RWPE1 (cell line): ENCODE data around the gene CFAP52.

Experiments
- CTCF ChIA-PET: fragments of 350-600 bp; sonication (Branson Sonifier 250); formaldehyde crosslinking; extraction: SDS; loops from one replicate; lab custom pipeline; 2021; lab: Yijun Ruan, JAX
- POLR2A ChIA-PET: fragments of 400-600 bp; formaldehyde crosslinking; extraction: SDS; loops from one replicate; lab custom pipeline; 2020; ENCODE audit warnings: antibody characterized with exemption; ENCODE audit not compliant: low non-redundant PET; lab: Yijun Ruan, JAX
- DNase-seq: peaks from one replicate; pipeline ENCODE4 v3.0.0; 2012; ENCODE audit warnings: low spot score
- H3K27ac ChIP-seq: fragments of 450-650 bp; 2 replicates; pipeline ENCODE4 v1.5.1; 2017
- TF ChIP-seq, protein P1 (sequence below): fragments of 450-650 bp; conservative IDR thresholded peaks from 2 replicates; pipeline ENCODE4 v1.5.1; 2017; ENCODE audit warnings: low read depth, mild to moderate bottlenecking

The CFAP52 gene, protein sequence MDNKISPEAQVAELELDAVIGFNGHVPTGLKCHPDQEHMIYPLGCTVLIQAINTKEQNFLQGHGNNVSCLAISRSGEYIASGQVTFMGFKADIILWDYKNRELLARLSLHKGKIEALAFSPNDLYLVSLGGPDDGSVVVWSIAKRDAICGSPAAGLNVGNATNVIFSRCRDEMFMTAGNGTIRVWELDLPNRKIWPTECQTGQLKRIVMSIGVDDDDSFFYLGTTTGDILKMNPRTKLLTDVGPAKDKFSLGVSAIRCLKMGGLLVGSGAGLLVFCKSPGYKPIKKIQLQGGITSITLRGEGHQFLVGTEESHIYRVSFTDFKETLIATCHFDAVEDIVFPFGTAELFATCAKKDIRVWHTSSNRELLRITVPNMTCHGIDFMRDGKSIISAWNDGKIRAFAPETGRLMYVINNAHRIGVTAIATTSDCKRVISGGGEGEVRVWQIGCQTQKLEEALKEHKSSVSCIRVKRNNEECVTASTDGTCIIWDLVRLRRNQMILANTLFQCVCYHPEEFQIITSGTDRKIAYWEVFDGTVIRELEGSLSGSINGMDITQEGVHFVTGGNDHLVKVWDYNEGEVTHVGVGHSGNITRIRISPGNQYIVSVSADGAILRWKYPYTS

DNA sequence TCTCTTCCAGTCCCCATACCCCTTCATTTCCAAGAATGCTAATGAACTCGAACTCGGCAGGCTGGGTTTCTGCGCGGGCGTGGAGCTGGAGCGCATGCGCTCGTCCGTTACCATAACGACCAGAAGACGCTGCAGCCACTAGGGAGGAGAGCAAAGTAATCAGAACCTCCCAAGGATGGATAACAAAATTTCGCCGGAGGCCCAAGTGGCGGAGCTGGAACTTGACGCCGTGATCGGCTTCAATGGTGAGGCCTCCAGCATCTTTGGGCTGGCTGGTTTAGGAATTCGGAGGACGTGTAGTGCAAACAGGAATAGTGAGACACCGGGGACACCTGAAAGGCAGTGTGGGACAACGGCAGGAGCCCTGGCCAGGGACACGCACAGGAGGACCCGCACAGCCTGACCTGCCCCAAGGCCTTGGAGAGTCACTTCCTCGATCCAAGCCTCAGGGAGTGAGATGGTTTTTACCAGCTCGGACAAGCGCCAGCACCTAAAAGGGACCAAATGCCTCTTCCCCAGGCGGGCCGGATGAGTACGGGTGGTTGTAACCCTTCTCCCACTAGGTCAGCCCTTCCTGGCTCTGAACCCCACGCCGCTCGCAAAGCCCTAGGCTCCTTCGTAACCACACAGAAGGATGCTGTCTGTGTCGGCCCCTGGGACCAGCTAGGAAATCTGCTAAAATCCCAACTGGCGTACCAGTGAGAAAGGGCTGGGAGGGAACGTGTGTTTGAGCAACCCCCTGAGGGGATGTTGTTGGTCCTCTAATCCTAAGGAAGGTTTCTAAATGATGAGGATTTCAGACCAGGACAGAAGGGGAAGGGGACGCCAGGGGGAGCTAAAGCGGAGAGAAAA is at the start of gene CFAP52:
Gene CFAP52 (plus strand): TSS at position 122 of the 852 bp plus-strand sequence. CDS start 54 bp downstream, at position 176.
- peak within 1 kb of the TSS; percentile 80 for H3K27ac ChIP-seq
- POLR2A ChIA-PET, result no interaction called here
- TF ChIP-seq, protein P1, sequence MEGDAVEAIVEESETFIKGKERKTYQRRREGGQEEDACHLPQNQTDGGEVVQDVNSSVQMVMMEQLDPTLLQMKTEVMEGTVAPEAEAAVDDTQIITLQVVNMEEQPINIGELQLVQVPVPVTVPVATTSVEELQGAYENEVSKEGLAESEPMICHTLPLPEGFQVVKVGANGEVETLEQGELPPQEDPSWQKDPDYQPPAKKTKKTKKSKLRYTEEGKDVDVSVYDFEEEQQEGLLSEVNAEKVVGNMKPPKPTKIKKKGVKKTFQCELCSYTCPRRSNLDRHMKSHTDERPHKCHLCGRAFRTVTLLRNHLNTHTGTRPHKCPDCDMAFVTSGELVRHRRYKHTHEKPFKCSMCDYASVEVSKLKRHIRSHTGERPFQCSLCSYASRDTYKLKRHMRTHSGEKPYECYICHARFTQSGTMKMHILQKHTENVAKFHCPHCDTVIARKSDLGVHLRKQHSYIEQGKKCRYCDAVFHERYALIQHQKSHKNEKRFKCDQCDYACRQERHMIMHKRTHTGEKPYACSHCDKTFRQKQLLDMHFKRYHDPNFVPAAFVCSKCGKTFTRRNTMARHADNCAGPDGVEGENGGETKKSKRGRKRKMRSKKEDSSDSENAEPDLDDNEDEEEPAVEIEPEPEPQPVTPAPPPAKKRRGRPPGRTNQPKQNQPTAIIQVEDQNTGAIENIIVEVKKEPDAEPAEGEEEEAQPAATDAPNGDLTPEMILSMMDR, result peak; percentile 72
- CTCF ChIA-PET, result interaction anchor here (0.5 to 1.6 kb wide), 11 partner anchors 26 to 375 kb away, joined by 3 to 6 read pairs (median 3); no protein-coding TSS in a partner anchor
- DNase-seq, result peak; percentile 75

DNA sequence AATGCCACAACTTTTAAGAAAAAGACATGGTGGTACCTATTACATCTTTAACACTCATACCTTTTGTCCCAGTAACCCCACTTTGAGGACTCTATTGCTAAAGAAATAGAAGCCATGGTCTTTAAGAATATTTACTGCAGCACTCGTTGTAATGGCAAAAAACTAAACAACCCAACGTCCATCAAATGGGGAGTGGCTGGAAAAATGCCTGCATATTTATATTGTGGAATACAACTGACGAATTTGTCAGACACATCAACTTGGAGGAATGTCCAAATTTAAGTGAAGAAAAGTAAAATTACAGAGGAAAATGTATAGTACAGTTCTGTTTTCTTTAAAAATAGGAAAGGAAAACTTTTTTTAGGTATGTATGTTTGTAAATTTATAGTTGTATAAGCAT is 48.7 kb upstream of the CFAP52 start:
- ChIA-PET CTCF (interaction anchor here (0.7 kb wide), 1 partner anchor 12 kb away, joined by 3 read pairs; no protein-coding TSS in a partner anchor), POLR2A (no interaction called here)
- no peak for DNase-seq
- H3K27ac ChIP-seq, result no peak overlapping the region
- TF ChIP-seq, protein P1, result no peak

DNA sequence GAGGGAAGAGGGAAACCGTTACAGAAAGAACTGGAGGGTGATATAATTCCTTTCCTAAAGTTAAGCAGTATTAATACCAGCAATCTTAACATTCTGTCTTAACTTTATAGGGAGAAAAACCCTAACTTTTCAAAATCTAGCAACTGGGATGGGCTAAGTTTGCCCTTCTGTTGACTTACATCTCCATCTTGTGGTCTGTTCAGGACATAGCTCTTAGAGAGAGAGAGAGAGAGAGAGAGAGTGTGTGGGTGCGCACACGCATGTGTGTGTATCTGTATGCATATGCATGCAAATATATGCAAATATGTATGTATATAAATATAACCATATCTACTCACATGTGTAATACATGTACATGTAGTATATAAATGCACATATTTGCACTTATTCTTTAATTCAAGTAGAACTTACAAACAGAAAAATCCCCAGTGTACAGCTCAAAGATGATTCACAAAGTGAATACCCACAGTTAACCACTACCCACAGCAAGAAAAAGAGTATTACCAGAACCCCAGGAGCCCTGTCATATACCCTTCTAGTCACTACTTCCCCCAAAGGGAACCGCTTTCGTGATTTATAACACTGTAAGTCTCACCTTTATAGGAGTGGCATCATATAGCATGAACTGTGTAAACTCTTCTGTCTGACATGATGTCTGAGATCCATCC is 47.3 kb upstream of the CFAP52 start:
- TF ChIP-seq, protein P1, result 0 out of 2 replicates have a peak, but pooled peaks have one; percentile 22
- DNase-seq, result peak; percentile 28
- POLR2A ChIA-PET, result no interaction called here
- CTCF ChIA-PET, result interaction anchor here (0.6 to 0.7 kb wide), 3 partner anchors 25 to 280 kb away, joined by 3 to 4 read pairs (median 3); no protein-coding TSS in a partner anchor
- H3K27ac ChIP-seq, result no peak overlapping the region

DNA sequence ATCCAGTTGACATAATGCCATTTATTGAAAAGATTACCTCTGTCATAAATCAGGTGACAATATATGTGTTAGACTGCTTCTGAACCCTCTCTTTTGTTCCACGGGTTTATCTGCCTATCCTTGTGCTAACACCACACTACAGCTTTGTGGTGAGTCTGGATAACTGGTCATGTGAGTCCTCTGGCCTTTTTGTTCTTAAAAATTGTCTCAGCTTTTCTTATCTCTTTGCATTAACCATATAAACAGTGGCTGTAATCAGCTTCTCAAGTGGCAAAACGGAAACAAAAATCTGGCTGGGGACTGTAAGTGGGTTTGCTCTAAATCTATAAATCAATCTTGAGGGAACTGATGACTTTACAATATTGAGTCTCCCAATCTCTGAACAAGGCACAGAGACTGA is 45.4 kb upstream of the CFAP52 start:
- POLR2A ChIA-PET, result no interaction called here
- no peak for DNase-seq
- no peak overlapping the region for H3K27ac ChIP-seq
- CTCF ChIA-PET, result no interaction called here
- TF ChIP-seq, protein P1, result no peak

DNA sequence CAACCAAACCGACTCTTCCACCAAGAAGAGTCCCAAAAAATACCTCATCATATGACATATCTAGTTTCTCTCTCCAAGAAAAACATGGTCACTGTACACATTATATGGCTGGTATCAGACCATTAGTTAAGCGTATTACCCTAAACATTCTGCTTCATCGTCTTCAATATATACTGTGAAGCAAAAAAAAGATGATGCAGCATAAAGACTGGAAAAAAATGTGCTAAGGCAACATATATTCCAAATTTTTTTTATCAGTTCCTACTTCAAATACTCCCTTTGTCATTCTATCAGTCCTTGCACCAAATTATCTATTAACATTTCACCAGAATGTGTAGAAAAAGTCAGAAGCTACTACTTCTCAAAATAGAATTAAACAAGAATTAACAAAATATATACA is 43.7 kb upstream of the CFAP52 start:
- no peak for DNase-seq
- H3K27ac ChIP-seq, result no peak overlapping the region
- ChIA-PET POLR2A (no interaction called here), CTCF (no interaction called here)
- TF ChIP-seq, protein P1, result no peak

DNA sequence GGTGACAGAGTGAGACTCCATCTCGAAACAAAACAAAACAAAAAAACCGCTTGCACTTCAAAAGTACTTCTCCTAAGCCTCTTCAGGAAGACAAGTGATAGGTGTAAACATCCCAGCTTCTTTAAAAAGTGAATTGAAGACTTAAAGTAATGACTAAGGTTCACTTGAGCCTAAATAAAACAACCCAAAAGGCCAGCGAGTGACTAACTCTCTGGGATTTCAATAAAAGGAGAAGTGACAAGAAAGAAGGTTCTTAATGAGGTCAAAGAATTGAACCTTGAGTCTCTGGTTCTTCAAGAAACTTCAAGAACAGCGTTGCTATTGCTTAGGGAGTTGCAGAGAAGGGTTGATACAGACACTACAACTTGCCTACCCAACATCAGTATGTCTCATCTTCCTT is 43.0 kb upstream of the CFAP52 start:
- TF ChIP-seq, protein P1, result no peak
- CTCF ChIA-PET, result no interaction called here
- no peak overlapping the region for H3K27ac ChIP-seq
- POLR2A ChIA-PET, result no interaction called here
- no peak for DNase-seq
